ENCODE results near the gene CFAP299. TPM values are rescaled to one million over a fixed set of nuclear protein-coding genes. Genes with fewer than 3 reads are reported as not detected.

CFAP299 gene
- polyA plus RNA-seq, 1 experiment, result 1.4 TPM

GRCh38 chr4:80913381-80913780 lies 577.9 kb downstream of the CFAP299 start:
- POLR2A ChIA-PET, result no interaction called here
- Histone ChIP-seq H3K27me3 (ENCODE audit: control insufficient read depth, insufficient read depth, low read length) (no peaks in the 10 kb centered on the region), H3K9me3 (ENCODE audit: control insufficient read depth, insufficient read depth, low read length) (no peaks in the 10 kb centered on the region), H3K27ac (ENCODE audit: low read depth, low read length) (no peak overlapping the region), H3K4me3 (ENCODE audit: low read depth, low read length) (no peak overlapping the region)
- DNase-seq (ENCODE audit: low read depth, low spot score), result no peak
- CTCF ChIA-PET, result interaction anchor here (0.6 to 1.3 kb wide), 2 partner anchors 22 to 77 kb away, joined by 3 to 4 read pairs; no protein-coding TSS in a partner anchor
- TF ChIP-seq, protein P1, sequence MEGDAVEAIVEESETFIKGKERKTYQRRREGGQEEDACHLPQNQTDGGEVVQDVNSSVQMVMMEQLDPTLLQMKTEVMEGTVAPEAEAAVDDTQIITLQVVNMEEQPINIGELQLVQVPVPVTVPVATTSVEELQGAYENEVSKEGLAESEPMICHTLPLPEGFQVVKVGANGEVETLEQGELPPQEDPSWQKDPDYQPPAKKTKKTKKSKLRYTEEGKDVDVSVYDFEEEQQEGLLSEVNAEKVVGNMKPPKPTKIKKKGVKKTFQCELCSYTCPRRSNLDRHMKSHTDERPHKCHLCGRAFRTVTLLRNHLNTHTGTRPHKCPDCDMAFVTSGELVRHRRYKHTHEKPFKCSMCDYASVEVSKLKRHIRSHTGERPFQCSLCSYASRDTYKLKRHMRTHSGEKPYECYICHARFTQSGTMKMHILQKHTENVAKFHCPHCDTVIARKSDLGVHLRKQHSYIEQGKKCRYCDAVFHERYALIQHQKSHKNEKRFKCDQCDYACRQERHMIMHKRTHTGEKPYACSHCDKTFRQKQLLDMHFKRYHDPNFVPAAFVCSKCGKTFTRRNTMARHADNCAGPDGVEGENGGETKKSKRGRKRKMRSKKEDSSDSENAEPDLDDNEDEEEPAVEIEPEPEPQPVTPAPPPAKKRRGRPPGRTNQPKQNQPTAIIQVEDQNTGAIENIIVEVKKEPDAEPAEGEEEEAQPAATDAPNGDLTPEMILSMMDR (IDR thresholded peaks at IDR 0.05; ENCODE audit: low read depth, low read length), result no peak

DNA sequence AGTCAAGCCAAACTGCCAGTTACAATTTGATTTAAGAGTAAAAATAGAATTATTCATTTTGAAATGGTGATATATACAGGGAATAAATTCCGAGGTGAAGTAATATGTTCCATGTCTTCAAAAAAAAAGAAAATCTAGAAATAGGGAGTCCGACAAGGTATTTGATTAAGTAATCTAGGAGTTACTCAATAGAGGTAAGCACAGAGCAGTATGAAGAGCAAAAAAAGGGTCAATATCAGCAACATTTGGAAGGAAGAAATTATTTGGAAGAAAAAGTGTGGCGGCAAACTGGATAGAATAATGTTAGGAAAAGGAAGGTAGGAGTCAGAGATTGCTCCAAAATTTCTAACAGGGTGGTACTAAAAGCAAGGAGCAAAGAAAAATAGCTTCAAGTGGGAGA lies 581.2 kb downstream of the CFAP299 start:
- TF ChIP-seq, protein P1 (IDR thresholded peaks at IDR 0.05; ENCODE audit: low read depth, low read length), result no peak
- DNase-seq (ENCODE audit: low read depth, low spot score), result no peak
- POLR2A ChIA-PET, result no interaction called here
- no peak overlapping the region for H3K27ac ChIP-seq (ENCODE audit: low read depth, low read length)
- H3K27me3 ChIP-seq (ENCODE audit: control insufficient read depth, insufficient read depth, low read length), result no peaks in the 10 kb centered on the region
- H3K9me3 ChIP-seq (ENCODE audit: control insufficient read depth, insufficient read depth, low read length), result no peaks in the 10 kb centered on the region
- CTCF ChIA-PET, result no interaction called here
- no peak overlapping the region for H3K4me3 ChIP-seq (ENCODE audit: low read depth, low read length)

GRCh38 chr4:80918004-80918403 lies 582.5 kb downstream of the CFAP299 start:
- Histone ChIP-seq H3K27ac (ENCODE audit: low read depth, low read length) (no peak overlapping the region), H3K27me3 (ENCODE audit: control insufficient read depth, insufficient read depth, low read length) (no peaks in the 10 kb centered on the region), H3K9me3 (ENCODE audit: control insufficient read depth, insufficient read depth, low read length) (no peaks in the 10 kb centered on the region), H3K4me3 (ENCODE audit: low read depth, low read length) (no peak overlapping the region)
- TF ChIP-seq, protein P1 (IDR thresholded peaks at IDR 0.05; ENCODE audit: low read depth, low read length), result no peak
- CTCF ChIA-PET, result no interaction called here
- DNase-seq (ENCODE audit: low read depth, low spot score), result no peak
- POLR2A ChIA-PET, result no interaction called here

- TF ChIP-seq, protein P1 (IDR thresholded peaks at IDR 0.05; ENCODE audit: low read depth, low read length), result no peak
- POLR2A ChIA-PET, result no interaction called here
- DNase-seq (ENCODE audit: low read depth, low spot score), result no peak
- no peaks in the 10 kb centered on the region for H3K27me3 ChIP-seq (ENCODE audit: control insufficient read depth, insufficient read depth, low read length)
- CTCF ChIA-PET, result no interaction called here
- no peaks in the 10 kb centered on the region for H3K9me3 ChIP-seq (ENCODE audit: control insufficient read depth, insufficient read depth, low read length)
- H3K4me3 ChIP-seq (ENCODE audit: low read depth, low read length), result no peak overlapping the region
- H3K27ac ChIP-seq (ENCODE audit: low read depth, low read length), result no peak overlapping the region
Observed at GRCh38 chr4:80921441-80921840, 585.9 kb downstream of the CFAP299 start.

- TF ChIP-seq, protein P1 (IDR thresholded peaks at IDR 0.05; ENCODE audit: low read depth, low read length), result no peak
- ChIA-PET POLR2A (no interaction called here), CTCF (no interaction called here)
Observed at GRCh38 chr4:80922941-80923340, 587.4 kb downstream of the CFAP299 start.

More at GRCh38 chr4:80922941-80923340, 587.4 kb downstream of the CFAP299 start:
- no peak overlapping the region for H3K27ac ChIP-seq (ENCODE audit: low read depth, low read length)
- no peak overlapping the region for H3K4me3 ChIP-seq (ENCODE audit: low read depth, low read length)
- DNase-seq (ENCODE audit: low read depth, low spot score), result no peak
- H3K9me3 ChIP-seq (ENCODE audit: control insufficient read depth, insufficient read depth, low read length), result no peaks in the 10 kb centered on the region
- no peaks in the 10 kb centered on the region for H3K27me3 ChIP-seq (ENCODE audit: control insufficient read depth, insufficient read depth, low read length)
